Tibial nerve (tissue), 4 donors: ENCODE data around the gene PUM1. TPM values are rescaled to one million over a fixed set of nuclear protein-coding genes. Genes with fewer than 3 reads are reported as not detected.

Source experiments
- DNase-seq, 2 donors: peaks; one replicate each; pipeline ENCODE4 v3.0.0-alpha.2; 2019; ENCODE audit warnings: low spot score in 2 of 2
- H3K27ac ChIP-seq, 4 donors: fragments of 200-600 bp; sonication (generic) in 3 of 4; one replicate each; pipeline ENCODE4 v1.5.1; 2017 to 2019; ENCODE audit warnings: mild to moderate bottlenecking in 1 of 4
- H3K27me3 ChIP-seq, 2 donors: fragments of 200-600 bp; sonication (generic) in 1 of 2; one replicate each; pipeline versions ENCODE4 v1.5.1 to v1.6.0; 2017 to 2019
- H3K36me3 ChIP-seq, 3 donors: fragments of 200-600 bp; sonication (generic); one replicate each; pipeline ENCODE4 v1.5.1; 2018 to 2019
- H3K4me1 ChIP-seq, 4 donors: fragments of 200-600 bp; sonication (generic) in 3 of 4; one replicate each; pipeline ENCODE4 v1.5.1; 2017 to 2019
- H3K4me3 ChIP-seq, 4 donors: fragments of 200-600 bp; sonication (generic) in 3 of 4; one replicate each; pipeline ENCODE4 v1.5.1; 2017 to 2019; ENCODE audit warnings: mild to moderate bottlenecking in 1 of 4, moderate library complexity in 1 of 4
- H3K9me3 ChIP-seq, 4 donors: fragments of 200-600 bp; sonication (generic) in 3 of 4; one replicate each; pipeline ENCODE4 v1.5.1; 2017 to 2019
- CTCF ChIP-seq, 5 experiments: fragments of 200-600 bp in 3 of 5; fragments of 450-650 bp in 2 of 5; sonication (generic) in 3 of 5; IDR thresholded peaks; one replicate each; pipeline ENCODE4 v1.5.1; 2016 to 2019; ENCODE audit warnings: antibody characterized with exemption in 5 of 5, mild to moderate bottlenecking in 3 of 5, moderate library complexity in 2 of 5
- EP300 ChIP-seq, 2 donors: sonication (generic); formaldehyde crosslinking; IDR thresholded peaks; one replicate each; pipeline ENCODE4 v1.6.1; 2017; ENCODE audit warnings: antibody characterized with exemption in 2 of 2, mild to moderate bottlenecking in 1 of 2
- POLR2A ChIP-seq, 2 donors: fragments of 450-650 bp; IDR thresholded peaks; one replicate each; pipeline ENCODE4 v1.6.1; 2017; ENCODE audit warnings: antibody characterized with exemption in 2 of 2, mild to moderate bottlenecking in 2 of 2, moderate library complexity in 2 of 2
- WGBS, 2 donors: methylation state at CpG; one replicate each; pipeline ENCODE4 v1.1.5; 2018; 5-methylcytosine and 5-hydroxymethylcytosine counted together
- total RNA-seq, 4 donors: library from RNA; depleted of rRNA; stranded (reverse); fragments of >200 nt; gene quantifications; one replicate each; pipeline ENCODE4 v1.1.0, GENCODE V29; 2016

Gene PUM1
- total RNA-seq, 4 donors from 2014 or later, result 64.8 to 93.4 (median 76.0) TPM

GRCh38 chr1:30903343-30904034, 162.0 kb downstream of the PUM1 start:
- Histone ChIP-seq H3K27ac (peak overlapping the region; percentile 33 to 88 (median 78)), H3K9me3 (no peaks in the 10 kb centered on the region), H3K36me3 (no peaks in the 10 kb centered on the region), H3K4me1 (peaks cover 0 to 94% (median 33%) of the 10 kb centered on the region in 4 donors), H3K27me3 (no peaks in the 10 kb centered on the region), H3K4me3 (no peak overlapping the region)
- 66 to 68% methylated on average over 8 of the region's 8 CpGs for WGBS, 2 donors
- no peak for DNase-seq
- no peak for TF ChIP-seq CTCF (IDR thresholded peaks at IDR 0.05)
- TF ChIP-seq EP300 (IDR thresholded peaks at IDR 0.05), result no peak

GRCh38 chr1:30902593-30903290, 162.8 kb downstream of the PUM1 start:
- 28 to 35% methylated on average over 8 of the region's 9 CpGs for WGBS, 2 donors
- H3K4me3 ChIP-seq, result no peak overlapping the region
- H3K27me3 ChIP-seq, result no peaks in the 10 kb centered on the region
- no peaks in the 10 kb centered on the region for H3K36me3 ChIP-seq
- no peaks in the 10 kb centered on the region for H3K9me3 ChIP-seq
- no peak for DNase-seq
- H3K4me1 ChIP-seq, result peaks cover 0 to 97% (median 32%) of the 10 kb centered on the region in 4 donors
- no peak for TF ChIP-seq CTCF (IDR thresholded peaks at IDR 0.05)
- no peak for TF ChIP-seq EP300 (IDR thresholded peaks at IDR 0.05)
- no peak for TF ChIP-seq POLR2A (IDR thresholded peaks at IDR 0.05)
- peak overlapping the region; percentile 33 to 88 (median 78) for H3K27ac ChIP-seq

- Histone ChIP-seq H3K4me3 (no peak overlapping the region), H3K9me3 (no peaks in the 10 kb centered on the region), H3K4me1 (peaks cover 0 to 96% (median 33%) of the 10 kb centered on the region in 4 donors), H3K36me3 (no peaks in the 10 kb centered on the region), H3K27me3 (no peaks in the 10 kb centered on the region), H3K27ac (peak overlapping the region; percentile 11 to 88 (median 78))
- 26 to 36% methylated on average over 11 of the region's 11 CpGs for WGBS, 2 donors
- DNase-seq, result no peak
- no peak for TF ChIP-seq POLR2A (IDR thresholded peaks at IDR 0.05)
- TF ChIP-seq EP300 (IDR thresholded peaks at IDR 0.05), result no peak
- no peak for TF ChIP-seq CTCF (IDR thresholded peaks at IDR 0.05)
These were observed 163.5 kb downstream of the PUM1 start for GRCh38 chr1:30901798-30902581.

GRCh38 chr1:30900931-30901560, 164.5 kb downstream of the PUM1 start:
- no peaks in the 10 kb centered on the region for H3K9me3 ChIP-seq
- TF ChIP-seq EP300 (IDR thresholded peaks at IDR 0.05) (no peak), POLR2A (IDR thresholded peaks at IDR 0.05) (no peak), CTCF (IDR thresholded peaks at IDR 0.05) (no peak)
- DNase-seq, result no peak
- H3K4me1 ChIP-seq, result peaks cover 0 to 96% (median 31%) of the 10 kb centered on the region in 4 donors
- peak overlapping the region in 3 of 4 donors; percentile 27 to 88 (median 88) for H3K27ac ChIP-seq
- WGBS, 2 donors, result 72 to 87% methylated on average over 2 to 3 of the region's 3 CpGs
- H3K36me3 ChIP-seq, result no peaks in the 10 kb centered on the region
- no peak overlapping the region for H3K4me3 ChIP-seq
- H3K27me3 ChIP-seq, result no peaks in the 10 kb centered on the region
